HG02678 (cell line): ENCODE data around the gene BHLHE40.

Source experiments
- ATAC-seq: cut with Tn5 transposase; IDR thresholded peaks from one replicate; pipeline ENCODE4 v1.9.1; 2021; ENCODE audit warnings: mild to moderate bottlenecking, moderate library complexity; ENCODE audit not compliant: unreplicated experiment

BHLHE40 gene

GRCh38 chr3:4979428-4980228, at the start of gene BHLHE40:
Gene BHLHE40 (plus strand): TSS chr3:4979437. CDS start chr3:4979719, 282 bp downstream.
- no peak for ATAC-seq

- no peak for ATAC-seq
Measured at GRCh38 chr3:4930501-4930900, 48.7 kb upstream of the BHLHE40 start.

GRCh38 chr3:4934050-4934449, 45.2 kb upstream of the BHLHE40 start:
- no peak for ATAC-seq

GRCh38 chr3:4935347-4935746, 43.9 kb upstream of the BHLHE40 start:
- ATAC-seq, result no peak

GRCh38 chr3:4936982-4937614, 42.1 kb upstream of the BHLHE40 start:
- peak; percentile 54 for ATAC-seq

- ATAC-seq, result no peak
Measured at GRCh38 chr3:4938281-4938982, 40.8 kb upstream of the BHLHE40 start.

- no peak for ATAC-seq
Measured at GRCh38 chr3:4939276-4939675, 40.0 kb upstream of the BHLHE40 start.

GRCh38 chr3:4940985-4941384, 38.3 kb upstream of the BHLHE40 start:
- ATAC-seq, result no peak

GRCh38 chr3:4943549-4943948, 35.7 kb upstream of the BHLHE40 start:
- no peak for ATAC-seq

GRCh38 chr3:4945324-4945723, 33.9 kb upstream of the BHLHE40 start:
- no peak for ATAC-seq

- ATAC-seq, result no peak
Measured at GRCh38 chr3:4947028-4947427, 32.2 kb upstream of the BHLHE40 start.

GRCh38 chr3:4948395-4948794, 30.8 kb upstream of the BHLHE40 start:
- no peak for ATAC-seq

- ATAC-seq, result no peak
Measured at GRCh38 chr3:4949004-4949403, 30.2 kb upstream of the BHLHE40 start.

GRCh38 chr3:4949659-4950058, 29.6 kb upstream of the BHLHE40 start:
- ATAC-seq, result no peak

GRCh38 chr3:4950351-4950784, 28.9 kb upstream of the BHLHE40 start:
- no peak for ATAC-seq

- no peak for ATAC-seq
Measured at GRCh38 chr3:4950948-4951347, 28.3 kb upstream of the BHLHE40 start.

GRCh38 chr3:4953119-4953518, 26.1 kb upstream of the BHLHE40 start:
- ATAC-seq, result no peak

- ATAC-seq, result no peak
Measured at GRCh38 chr3:4954256-4955000, 24.8 kb upstream of the BHLHE40 start.

- no peak for ATAC-seq
Measured at GRCh38 chr3:4956099-4956498, 23.1 kb upstream of the BHLHE40 start.

- ATAC-seq, result no peak
Measured at GRCh38 chr3:4956738-4957137, 22.5 kb upstream of the BHLHE40 start.

GRCh38 chr3:4957978-4958377, 21.3 kb upstream of the BHLHE40 start:
- ATAC-seq, result no peak
